GM19395 (cell line): ENCODE measurements around the gene GCN1.

Experiments used
- ATAC-seq: cut with Tn5 transposase; IDR thresholded peaks from one replicate; pipeline ENCODE4 v1.9.1; 2021; ENCODE audit warnings: mild to moderate bottlenecking, moderate library complexity; ENCODE audit not compliant: unreplicated experiment

The GCN1 gene

DNA sequence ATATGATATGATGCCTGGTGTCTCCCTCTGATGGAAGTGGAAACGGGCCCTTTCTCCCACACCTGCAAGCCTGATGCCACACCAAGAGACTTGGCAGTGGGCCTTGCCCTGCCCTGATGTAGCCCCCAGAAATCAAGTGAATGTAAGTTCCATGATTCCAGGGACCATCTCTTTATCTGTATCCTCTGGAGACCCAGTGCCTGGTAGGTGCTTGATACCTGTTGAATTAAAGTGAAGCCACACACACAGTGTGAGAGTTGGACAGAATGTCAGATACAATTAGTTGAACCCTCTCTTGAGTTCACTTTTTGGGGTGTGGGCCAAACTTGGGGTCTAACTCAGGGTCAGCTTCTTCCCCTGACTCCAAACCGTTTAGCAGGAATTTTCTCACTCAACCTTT lies 73.2 kb downstream of the GCN1 start:
- no peak for ATAC-seq

DNA sequence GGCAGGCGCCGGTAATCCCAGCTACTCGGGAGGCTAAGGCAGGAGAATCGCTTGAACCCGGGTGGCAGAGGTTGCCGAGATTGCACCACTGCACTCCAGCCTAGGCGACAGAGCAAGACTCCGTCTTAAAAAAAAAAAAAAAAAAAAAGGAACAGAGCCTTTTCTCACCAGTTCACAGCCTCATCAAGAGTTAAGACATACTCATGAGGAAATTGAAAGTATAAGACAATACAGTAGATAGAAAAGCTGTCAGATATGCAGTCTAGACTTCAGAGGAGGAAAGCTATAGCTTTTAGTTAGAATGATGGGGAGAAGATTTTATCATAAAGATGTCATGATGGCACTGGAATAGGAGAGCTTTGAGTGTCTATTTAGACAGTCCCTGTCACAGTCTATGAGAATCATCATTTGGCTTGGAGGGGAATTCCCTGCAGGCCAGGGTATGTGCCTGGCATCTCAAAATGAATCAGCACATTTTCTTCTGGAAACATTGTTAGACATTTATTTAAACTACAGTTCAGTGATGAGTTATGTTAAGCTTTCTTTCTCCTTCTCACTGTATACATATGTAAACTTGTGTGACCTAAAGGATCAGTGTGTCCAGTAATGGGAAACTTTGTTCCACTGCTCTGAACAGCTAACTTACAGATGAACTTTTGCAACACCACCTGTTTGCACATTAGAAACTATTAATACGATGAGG lies 75.1 kb downstream of the GCN1 start:
- ATAC-seq, result peak; percentile 37

DNA sequence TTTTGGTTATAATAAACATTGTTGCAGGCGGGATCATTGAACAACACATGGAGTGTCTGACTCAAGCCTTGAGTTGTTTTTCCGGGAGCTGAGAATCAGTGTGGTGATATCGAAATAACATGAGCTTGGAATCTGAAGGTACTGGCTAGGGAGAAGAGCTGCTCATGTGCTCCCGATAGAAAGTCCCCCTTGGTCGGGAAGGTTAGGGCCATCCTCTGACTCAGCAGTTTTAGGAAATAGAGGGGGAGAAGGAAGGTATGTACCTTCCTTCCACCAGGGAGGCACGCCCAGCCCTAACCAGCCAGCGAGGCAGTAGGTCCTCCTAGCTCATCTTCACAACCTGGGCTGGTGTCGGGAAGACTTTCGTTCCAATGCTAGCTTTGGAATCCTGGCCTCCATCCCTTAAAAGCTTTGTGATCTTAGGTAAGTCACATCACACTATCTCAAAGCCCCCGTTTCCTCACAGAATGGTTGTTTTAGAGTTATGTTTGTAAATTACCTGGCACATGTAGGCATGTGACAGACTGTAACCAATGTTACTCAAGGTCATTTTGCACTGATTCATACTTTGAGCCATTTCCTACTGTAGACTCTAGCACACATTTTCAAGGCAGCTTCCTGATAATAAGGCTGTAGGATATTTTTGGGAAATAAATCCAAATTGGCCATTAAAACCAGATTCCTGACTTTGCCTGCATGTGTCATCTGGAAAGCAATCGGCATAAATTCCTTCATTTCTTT lies 76.0 kb downstream of the GCN1 start:
- ATAC-seq, result no peak

DNA sequence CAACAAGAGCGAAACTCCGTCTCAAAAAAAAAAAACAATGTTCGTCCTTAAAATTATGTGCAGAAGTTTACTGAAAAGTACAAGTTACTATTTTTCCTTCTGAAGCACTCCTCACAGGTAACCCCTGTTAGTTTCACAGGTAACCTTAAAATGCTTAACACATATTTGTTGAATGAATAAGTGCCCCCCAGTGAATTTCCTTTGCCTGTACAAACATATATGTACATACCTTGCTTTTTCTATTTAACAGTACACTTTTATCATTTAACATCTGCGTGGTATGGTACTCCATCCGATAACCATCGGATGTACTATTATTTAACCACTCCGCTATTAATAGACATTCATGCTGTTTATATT lies 76.6 kb downstream of the GCN1 start:
- ATAC-seq, result no peak

DNA sequence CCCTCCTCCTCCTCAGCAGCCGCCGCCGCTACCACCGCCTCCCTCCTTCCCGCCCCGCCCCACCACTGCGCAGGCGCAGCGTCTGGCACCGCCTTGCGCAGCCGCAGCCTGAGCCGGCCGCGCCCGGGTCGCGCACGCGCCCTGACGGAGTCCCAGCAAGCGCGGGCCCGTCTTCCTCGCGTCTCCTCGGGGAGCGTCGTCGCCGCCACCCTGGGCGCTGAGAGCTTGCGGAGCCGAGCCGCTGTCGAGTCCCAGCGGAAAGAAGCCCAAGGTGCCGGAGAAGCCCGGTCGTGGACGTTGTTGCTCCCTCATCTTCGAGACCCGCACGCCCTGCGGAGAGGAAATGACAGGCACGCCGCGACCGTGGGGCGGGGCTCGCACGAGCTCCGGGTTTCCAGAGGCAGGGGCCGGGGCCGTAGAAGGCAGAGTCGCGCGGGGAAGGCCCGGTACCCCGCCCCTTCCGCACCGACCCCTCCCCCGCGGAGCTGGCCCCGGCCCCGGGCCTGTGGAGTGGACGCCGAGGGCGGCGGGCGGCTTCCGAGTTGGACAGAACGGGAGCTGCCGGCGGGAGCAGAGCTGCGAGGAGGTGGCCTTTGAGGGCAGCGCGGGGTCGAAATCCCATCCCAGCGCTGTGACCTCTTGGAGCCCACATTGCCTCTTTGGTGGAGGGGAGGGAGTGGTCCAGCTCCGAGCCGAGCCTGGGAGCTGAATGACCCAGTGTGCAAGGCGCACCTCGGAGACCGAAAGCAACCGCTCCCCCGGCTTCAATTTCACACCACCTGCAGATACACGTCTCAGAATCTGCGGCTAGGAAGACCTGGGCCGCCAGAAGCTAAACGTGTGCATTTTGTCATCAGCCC lies 77.5 kb downstream of the GCN1 start:
- ATAC-seq, result peak; percentile 44

DNA sequence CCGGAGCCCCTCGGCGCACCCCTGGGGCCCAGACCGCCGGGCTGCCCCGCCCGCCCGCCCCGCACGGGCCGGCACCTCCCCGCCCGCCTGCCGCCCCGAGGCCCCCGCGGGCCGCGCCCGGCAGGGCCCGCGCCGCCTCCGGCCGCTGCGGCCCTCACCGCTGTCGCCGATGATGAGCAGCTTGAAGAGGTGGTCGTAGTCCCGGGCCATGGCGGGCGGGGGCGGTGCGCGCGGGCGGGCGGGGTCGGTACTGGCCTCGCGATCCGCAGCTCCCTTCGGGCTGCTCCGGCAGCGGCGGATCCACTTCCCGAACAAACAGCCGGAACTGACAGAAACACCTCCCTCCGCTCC lies 78.1 kb downstream of the GCN1 start, which contains the start of gene RAB35:
RAB35 (minus strand) TSS at position 313 of the 351 bp plus-strand sequence; CDS start at position 210, 103 bp downstream.
- ATAC-seq, result peak; percentile 18

DNA sequence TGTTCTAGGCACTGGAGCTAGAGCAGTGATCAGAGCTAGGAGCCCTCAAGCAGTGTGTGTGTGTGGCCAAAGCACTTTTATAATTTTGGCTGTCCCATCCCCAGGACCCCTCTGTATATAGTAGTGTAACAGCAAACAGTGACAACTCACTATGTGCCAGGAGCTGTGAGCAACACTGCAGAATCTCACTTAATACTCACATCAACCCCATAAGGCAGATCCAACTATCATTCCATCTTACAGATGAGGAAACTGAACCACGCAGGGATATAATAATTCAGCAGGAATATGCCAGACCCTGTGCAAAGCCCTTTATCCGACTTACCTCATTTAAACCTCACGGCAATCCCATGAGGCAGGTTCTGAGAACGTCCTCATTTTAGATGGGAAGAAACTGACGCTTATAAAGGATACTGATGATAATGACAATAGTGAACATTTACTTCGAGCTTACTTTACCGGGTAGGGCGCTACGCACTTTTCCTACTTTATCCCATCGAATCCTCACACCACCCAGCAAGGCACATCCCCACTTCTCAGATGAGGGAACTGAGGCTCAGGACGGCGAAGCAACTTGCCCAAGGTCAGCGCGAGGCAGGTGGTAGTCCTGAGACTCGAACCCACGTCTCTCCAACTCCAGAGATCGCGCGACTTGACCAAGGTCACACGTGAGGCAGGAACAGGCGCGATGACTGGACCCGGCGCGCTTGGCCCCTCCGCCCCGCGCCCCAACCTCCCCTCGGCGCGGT lies 78.6 kb downstream of the GCN1 start:
- ATAC-seq, result peak; percentile 7

DNA sequence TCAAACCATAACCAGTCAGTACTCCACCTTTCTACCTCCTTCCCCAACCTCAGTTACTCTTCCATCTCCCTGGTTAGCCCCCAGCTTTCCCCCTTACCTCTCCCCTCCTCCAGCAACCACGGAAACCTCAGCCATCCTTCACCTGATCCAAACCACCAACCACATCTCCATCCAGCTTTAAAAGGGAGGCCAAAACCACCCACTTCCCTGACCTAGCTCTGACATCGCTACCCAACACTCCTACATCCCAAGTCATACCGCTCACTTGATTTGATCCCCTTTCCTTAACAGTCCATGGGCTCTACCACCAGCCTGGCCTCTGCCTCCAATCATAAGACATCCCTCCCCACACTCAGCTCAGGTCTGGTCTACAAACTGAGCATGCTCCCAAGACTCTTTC lies 79.4 kb downstream of the GCN1 start:
- ATAC-seq, result no peak

DNA sequence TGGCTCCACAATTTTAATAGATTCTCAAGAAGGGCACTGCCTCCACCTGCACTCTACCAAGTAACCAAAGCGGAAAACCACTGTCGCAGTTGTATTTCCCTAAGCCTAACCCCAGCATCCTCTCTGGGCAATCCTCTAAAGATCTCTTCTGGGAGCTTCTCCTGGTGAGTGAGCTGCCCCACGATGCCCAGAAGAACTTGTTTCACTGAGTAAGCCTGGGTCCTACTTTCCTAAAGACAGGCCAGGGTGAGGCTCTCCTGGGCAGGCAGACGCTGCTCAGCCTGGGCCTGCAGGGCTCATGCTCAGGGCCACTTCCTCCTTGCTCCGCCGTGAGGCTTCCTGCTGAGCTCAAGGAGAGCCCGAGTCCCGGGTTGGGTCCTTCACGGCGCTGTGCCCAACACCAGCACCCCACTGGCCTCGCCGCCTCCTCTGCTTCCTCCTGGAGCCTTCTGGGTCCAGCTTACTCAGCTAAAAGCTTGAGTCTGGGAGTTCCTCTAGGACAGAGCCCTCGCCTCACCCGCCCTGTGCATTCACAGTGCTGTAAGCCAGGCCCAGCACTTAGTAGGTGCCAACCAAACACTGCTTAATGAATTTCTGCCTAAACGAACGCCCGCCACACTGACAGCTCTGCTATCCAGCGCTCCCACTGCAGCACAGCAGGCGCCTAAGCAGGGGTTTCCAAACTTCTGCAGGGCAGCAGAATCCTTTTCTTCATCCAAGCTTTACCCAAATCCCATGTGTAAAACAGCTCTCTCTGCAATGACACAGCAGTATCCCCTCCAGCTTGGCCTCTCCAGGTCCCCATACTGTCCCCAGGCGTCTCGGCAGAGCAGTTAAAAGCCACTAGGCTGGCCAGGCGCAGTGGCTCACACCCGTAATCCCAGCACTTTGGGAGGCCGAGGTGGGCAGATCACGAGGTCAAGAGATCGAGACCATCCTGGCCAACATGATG lies 83.7 kb downstream of the GCN1 start:
- ATAC-seq, result peak; percentile 83

DNA sequence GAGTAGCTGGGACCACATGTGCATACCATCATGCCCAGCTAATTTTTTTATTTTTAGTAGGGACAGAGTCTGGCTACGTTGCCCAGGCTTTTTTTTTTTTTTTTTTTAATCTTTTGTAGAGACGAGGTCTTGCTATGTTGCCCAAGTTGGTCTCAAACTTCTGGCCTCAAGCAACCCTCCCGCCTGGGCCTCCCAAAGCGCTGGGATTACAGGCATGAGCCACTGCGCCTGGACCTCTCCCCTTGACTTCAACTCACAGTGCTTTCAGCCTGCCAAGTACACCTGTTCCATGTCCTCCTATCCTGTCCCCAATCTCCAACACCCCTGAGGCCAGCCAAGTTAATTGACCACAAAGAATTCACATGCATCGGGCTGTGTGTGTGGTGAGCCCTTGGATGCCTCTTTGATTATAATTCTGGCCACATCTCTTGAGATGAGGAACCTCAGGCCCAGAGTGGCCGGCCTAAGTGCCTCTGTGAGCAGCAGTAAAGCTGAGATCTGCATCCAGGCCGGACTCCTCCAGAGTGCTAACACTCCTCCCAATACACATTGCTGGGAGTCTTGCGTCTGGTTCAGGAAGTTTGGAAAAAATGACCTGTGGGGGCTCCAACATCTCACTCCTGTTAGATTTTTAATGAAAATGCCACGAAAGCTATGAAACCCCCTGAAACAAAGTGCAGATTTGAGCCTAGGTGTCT lies 84.8 kb downstream of the GCN1 start:
- no peak for ATAC-seq

DNA sequence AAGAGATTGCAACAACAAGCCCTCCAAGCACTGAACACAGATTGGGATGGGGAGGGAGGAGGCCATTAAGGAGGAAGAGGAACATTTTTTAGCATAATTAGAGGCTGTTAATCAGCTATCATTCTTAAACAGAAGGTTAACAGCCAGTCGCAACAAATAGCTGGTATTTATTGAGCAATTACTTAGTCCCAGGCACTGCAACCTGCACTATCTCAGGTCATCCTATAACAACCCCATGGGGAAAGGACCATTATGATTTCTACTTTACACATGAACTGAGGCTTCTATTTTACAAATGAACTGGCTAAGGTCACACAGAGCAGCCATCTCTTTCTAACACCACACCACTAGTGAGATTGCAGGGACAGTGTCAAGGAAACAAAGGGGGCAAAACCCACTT lies 88.4 kb downstream of the GCN1 start:
- ATAC-seq, result no peak

DNA sequence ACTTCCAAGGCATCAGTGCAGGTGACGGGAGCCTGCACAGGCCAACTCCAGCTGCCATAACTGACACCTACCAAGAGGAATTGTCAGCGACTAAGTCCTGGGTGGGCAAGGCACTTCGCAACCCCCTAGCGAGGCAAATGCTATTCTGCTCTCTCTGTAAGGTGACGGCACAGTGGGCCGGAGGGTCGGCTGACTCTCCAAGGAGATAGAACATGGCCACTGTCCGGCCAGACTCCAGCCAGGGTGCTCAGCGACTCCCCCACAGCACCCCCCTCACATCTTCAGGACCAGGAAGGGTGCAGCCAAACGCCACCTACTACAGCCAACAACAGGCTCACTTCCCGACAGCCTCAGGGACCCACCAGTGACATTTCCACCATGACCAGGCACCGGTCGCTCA lies 91.1 kb downstream of the GCN1 start:
- no peak for ATAC-seq

DNA sequence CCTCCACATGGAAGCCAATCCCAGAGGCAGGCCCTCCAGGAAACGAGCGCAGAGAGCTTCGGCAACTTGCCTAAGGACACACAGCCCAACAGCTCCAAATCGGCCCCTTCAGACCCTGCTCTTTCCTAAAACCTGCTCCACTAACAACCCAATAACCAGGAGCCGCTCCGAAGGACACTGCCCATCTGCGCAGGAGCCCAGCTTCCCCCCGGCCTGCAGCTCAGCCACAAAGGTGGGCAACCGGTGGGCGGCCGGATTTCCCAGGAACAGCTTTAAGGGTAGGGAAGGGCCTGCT lies 91.5 kb downstream of the GCN1 start:
- no peak for ATAC-seq

DNA sequence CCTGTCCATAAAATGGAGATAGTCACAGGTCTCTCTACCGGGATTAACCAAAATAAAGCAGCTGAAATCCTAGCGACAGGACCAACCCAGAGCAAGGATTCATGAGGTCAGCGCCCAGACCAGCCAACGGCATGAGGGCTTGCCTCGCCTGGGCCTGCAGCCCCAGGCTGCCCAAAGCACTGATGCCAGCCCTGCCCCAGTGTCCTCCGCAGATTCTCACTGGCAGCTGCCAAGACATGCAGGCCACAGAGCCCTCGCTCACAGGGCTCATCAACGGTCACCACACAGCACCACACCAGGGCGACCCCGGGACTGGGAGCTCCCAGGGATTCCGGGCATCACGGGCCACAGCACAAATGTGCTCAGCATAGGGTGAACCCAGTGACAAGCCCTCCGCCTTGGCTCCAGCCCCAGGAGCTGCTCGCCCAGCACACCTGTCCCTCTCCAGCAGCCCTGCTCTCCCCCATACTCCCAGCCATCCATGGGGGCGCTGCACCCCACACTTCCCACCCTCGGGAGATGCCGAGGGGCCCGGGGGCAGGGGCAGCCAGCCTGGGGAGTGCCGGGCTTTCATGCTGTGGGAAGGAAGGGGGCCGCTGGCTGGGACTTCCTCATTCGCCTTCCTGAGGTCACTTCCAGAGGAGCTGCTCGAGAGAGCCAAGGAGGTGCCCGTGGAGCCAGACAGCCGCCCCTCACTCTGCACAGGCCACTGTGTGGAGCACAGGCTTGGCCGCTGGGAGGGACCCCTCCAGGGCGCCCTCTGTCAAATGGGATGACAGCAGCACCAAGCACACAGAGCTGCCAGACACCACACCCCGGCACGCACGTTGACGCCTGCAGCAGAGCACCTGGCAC lies 92.1 kb downstream of the GCN1 start:
- no peak for ATAC-seq

DNA sequence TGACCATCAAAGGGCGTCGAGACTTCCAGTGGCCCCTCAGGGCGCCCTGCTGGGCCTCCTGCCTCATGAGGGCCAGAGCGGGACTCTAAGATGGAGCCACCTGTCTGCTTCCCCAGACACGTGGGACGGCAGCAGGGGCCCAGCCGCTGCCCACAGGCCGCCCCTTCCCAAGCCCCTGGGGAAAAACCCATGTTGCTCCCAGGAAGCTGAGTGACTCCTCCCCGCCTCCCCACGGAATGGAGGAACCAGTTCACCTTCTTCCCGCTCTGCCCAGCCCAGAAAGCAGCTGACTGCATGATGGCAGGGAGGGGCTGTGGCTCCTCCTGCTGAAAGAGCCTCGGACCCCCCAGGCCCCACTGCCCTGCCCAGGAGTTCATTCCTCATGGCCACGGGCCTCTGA lies 92.9 kb downstream of the GCN1 start:
- ATAC-seq, result no peak

DNA sequence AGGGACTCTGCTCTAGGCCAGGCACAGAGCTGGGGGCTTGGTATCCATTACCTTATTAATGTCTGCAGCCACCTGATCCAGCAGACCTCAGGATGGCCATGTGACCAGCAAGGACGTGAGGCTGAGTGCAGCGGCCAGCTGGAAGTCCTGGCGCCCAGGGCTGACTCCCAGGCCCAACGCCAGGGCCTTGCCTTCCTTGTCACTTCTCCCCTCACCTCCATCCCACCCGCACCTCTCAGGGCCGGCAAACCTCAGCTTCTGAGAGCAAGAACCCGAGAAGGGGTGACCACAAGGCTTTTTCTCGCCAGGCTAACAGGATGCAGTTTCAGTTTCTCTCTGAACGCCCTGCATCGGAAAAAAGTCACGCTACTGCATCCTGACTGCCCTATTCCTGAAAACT lies 93.3 kb downstream of the GCN1 start:
- ATAC-seq, result peak; percentile 69

DNA sequence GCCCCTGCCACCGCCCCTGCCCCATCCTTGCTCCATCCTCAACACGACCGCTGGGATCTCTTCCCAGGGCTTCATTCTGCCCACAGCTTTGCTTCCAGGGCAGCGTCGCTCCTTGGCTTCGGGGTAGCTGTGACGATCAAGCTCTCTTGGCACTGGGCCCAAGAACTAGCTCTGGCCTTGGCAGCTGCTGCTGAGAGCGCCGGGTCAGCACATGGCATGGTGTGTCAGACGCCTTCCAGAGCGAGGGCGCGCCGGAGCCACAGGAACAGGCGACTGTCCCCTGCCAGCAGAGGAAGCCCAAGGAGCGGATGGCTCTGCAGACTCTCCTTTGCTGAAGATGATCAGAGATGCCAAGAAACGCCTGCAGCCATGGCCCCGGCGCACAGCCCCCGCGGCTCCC lies 93.9 kb downstream of the GCN1 start:
- ATAC-seq, result no peak

DNA sequence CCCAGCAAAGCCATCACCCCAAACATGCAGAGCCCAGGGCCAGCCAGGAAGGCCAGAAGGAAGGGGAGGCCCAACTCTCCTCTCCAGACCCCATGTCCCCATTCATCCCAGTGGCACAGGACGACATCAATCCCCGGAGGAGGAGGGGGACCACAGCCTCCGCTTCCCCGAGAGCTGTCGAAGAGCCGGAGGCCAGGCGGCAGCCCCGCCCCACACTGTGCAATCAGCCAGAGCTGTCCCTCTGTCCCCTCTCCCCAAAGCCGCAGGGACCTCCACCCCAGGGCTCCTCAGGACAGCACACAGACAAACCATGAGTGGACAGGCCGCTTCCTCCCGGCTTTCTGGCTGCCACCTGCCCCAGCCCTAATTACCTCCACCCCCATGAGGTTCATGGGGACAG lies 94.8 kb downstream of the GCN1 start:
- no peak for ATAC-seq
